ENCODE measurements around the gene HAX1.
"Not testable (repeated sequence)": the region's sequence is repeated elsewhere in the genome, so short reads cannot be mapped to it uniquely, and the experiment has no call there.

HAX1 gene

GRCh38 chr1:154272217-154272998, at the start of gene HAX1:
HAX1 (plus strand) TSS chr1:154272629; CDS start chr1:154272724, 95 bp downstream.
- DNase-seq (ENCODE audit: low spot score) = peak; percentile 93

DNA sequence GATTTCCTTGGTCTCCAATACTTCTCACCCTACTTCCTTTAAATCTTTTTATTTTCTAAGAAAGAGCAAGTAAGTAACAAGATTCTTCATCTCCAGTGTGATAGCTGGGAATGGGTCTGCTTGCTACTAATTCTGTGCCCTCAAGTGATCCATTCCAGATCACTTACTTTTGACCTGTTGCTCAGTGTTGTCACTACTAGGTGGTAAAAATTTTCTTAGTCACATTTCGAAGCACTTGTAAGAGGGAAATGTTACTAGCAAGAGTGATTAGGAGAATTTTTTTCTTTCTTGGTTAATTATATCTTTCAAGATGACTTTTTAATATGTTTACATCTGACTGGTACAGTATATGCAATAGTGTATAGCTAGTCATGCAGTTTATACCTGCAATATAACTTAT, 49.5 kb upstream of the HAX1 start:
- DNase-seq (ENCODE audit: low spot score) = no peak

DNA sequence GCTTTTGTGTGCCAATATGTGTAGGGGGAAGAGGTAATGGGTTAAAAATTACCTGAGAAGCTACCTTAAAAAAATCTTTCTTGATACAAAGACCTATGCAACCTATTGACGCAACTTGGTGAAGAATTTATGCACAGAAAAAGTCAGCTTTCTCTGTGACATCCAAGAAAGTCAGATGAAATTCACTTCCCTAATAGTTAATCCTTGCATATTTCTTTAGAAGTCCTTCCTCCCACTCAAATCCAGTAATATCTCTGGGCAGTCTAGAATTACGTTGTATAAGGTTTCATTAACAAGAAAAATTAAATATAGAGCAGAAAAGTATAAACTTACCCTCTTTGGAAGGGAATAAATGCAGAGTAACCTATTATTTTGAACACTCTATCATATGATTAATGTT, 48.8 kb upstream of the HAX1 start:
- no peak for DNase-seq (ENCODE audit: low spot score)

GRCh38 chr1:154225370-154225769, 47.1 kb upstream of the HAX1 start:
- no peak for DNase-seq (ENCODE audit: low spot score)

- DNase-seq (ENCODE audit: low spot score) = not testable (repeated sequence)
Measured at GRCh38 chr1:154231112-154231511, 41.3 kb upstream of the HAX1 start.

DNA sequence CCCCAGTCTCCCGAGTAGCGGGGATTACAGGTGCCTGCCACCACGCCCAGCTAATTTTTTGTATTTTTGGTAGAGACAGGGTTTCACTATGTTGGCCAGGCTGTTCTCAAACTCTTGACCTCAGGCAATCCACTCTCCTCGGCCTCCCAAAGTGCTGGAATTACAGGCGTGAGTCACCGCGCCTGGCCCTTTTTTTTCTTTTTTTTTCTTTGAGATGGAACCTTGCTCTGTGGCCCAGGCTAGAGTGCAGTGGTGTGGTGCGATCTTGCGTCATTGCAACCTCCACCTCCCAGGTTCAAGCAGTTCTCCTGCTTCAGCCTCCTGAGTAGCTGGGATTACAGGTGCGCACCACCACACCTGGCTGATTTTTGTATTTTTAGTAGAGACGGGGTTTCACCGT, 39.3 kb upstream of the HAX1 start:
- not testable (repeated sequence) for DNase-seq (ENCODE audit: low spot score)

DNA sequence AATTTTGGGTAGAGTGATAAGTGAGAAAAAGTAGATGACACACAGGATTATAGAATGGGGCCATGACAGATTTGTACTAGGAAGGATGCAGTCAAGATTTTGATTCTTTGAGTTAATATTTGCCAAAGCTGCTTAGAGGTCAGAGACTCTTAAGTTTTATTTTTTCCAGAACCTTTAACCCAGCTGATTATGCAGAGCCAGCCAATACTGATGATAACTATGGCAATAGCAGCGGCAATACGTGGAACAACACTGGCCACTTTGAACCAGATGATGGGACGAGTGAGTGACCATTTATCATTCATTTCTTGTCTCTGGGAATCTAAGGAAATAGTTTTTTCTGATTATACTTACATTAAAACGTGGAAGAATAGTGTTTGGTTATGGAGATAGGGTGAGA, 35.6 kb upstream of the HAX1 start:
- no peak for DNase-seq (ENCODE audit: low spot score)

- no peak for DNase-seq (ENCODE audit: low spot score)
Measured at GRCh38 chr1:154237435-154237834, 35.0 kb upstream of the HAX1 start.

DNA sequence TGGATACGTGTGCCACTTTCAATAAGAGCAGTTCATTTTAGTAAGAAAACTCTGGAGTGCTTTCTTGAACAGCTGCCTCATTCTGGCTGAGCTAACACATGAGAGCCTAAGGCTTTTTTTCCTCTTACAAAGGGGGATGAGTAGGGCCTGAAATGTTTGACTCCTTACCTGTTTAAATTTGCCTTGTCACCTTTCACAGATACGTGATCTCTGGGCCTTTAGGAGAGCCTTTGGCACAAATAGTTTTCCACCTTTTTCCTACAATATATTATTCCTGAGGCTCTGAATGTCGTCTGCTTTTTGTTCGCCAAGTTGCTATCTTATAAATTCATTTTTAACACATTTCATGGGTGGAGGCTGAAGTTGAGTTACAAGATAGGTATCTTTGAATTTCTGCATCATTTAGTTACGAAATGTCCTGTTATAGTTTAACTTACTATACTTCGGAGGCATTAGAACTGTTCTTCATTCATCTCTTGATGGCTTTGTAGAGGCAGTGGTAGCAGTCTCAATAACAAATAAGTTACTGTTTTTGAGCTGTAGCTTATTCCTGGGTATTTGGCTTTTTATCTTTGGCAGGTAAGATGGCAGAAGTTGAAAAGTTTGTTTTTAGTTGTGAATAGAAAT, 34.4 kb upstream of the HAX1 start:
- no peak for DNase-seq (ENCODE audit: low spot score)

GRCh38 chr1:154239491-154239890, 32.9 kb upstream of the HAX1 start:
- DNase-seq (ENCODE audit: low spot score) = no peak

DNA sequence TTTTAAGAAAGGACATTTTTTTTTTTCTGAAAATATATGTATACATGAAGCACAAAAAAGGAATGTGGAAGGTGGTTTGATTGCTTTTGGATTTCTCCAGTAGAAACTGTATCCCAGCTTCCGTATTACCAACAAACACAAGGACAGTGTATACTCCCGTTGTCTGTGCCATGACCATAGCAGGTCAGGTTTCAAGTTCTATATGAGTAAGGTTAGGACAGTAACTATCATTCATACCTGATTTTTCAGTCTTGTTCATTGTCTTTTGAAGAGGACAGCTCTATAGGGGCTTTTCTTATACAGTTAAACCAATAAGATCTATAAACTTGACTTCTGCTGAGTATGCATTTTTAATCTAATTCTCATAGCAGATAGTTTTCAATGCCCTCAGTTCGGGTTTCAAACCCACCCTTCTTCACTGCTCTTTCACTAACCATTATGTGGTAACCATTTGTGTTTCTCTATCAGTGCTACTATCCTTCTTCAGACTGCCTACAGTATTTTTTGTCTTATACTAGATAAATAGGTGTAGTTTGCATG, 32.1 kb upstream of the HAX1 start:
- no peak for DNase-seq (ENCODE audit: low spot score)

- DNase-seq (ENCODE audit: low spot score) = no peak
Measured at GRCh38 chr1:154241703-154242351, 30.6 kb upstream of the HAX1 start.

GRCh38 chr1:154253671-154254070, 18.8 kb upstream of the HAX1 start:
- no peak for DNase-seq (ENCODE audit: low spot score)

DNA sequence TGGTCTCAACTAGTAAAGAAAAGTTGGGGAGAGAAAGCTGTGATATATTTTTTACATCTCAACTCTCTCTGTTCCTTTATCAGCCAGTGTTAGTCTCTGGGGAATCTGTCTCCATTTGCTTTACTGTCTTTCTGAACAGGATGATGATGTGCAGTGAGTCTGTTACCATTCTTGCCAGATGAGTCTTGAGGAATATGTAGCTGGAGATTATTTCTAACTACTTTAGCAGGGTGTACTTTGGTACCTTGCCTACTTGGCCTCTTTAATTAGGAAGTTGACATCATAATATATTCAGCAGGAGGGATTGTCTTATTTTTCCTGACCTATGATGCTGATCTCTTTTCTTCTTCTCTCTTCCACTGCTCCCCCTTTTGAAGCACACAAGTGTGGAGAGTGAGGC, 15.7 kb upstream of the HAX1 start:
- no peak for DNase-seq (ENCODE audit: low spot score)

GRCh38 chr1:154258784-154259183, 13.6 kb upstream of the HAX1 start:
- DNase-seq (ENCODE audit: low spot score) = no peak

- no peak for DNase-seq (ENCODE audit: low spot score)
Measured at GRCh38 chr1:154260127-154260526, 12.3 kb upstream of the HAX1 start.

DNA sequence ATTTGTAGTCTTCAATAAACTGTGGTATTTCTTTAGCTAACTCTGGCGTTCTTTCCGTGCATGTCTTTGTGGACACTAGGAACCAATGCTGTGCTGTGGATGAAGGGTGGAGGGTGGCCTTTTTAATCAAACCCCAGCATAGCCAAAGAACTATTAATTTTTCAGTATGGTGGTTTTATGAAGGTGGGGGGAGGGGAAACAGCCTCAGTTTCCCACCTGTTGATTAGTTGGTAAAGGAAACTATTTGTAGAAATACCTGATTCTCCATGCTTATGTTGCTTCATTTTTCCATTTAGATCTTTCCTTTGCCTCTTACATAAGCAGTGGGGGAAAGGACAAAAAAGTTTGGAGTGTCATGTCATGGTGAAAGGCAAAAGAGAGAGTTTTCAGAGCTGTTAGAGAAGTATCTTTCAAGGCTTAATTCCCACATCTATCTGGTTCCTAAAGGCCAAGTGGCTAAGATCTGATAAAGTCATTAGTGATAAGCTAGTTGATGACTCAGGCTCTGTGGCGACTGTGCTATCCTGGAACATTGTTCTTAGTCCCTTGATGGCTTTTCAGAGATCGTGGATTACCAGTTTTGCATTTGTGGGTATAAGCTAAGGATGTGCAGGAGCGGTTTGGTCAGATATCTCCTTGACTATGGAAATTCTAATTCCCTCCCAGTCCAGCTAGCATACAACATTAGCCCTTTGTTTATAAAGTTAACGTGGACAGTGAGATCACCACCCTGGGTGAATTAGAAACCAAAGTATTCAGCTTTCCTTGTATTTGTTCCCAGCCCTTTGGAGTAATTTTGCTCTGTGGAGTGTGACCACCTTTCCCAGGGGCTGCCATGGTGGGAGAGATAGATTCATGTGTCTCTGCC, 8.7 kb upstream of the HAX1 start:
- no peak for DNase-seq (ENCODE audit: low spot score)

- DNase-seq (ENCODE audit: low spot score) = no peak
Measured at GRCh38 chr1:154264454-154264853, 8.0 kb upstream of the HAX1 start.

DNA sequence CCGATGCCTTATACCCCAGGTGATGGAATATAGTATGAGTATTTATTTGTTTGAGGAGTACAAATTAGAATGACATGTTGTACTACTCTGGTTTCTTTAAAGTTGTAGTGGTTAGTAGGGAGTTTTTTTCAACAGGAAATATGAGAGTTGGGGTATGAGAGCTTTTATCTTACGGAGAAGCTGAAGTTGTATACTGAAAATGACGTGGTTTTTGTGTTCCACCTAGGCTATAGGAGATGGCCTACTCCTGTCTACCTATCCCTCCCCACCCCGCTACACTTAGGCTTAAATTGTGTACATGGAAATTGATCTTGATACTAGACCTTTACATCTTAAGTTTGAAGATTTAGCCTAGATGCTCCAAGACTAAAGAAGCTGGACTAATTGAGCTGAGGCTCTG, 6.8 kb upstream of the HAX1 start:
- DNase-seq (ENCODE audit: low spot score) = no peak

DNA sequence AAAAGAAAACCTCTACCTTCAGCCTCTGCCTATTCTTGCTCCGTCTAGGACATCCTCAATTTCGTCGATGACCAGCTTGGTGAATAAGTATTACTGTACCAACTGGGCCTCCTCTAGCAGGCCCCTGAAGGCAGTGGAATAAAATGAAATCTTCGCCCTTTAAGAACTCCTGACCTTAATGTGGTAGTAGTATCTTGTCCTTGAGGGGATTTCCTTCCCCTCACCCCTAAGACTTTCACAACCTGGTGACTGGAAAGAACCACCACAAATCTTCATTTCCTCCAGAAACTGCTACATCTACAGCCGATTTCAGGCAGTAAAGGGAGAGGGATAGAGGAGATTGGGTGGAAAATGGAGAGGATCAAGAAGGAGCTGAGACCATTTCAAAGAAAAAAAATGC, 1.6 kb upstream of the HAX1 start:
- no peak for DNase-seq (ENCODE audit: low spot score)

- DNase-seq (ENCODE audit: low spot score) = no peak
Measured at GRCh38 chr1:154272999-154273563, 652 bp downstream of the HAX1 start.

DNA sequence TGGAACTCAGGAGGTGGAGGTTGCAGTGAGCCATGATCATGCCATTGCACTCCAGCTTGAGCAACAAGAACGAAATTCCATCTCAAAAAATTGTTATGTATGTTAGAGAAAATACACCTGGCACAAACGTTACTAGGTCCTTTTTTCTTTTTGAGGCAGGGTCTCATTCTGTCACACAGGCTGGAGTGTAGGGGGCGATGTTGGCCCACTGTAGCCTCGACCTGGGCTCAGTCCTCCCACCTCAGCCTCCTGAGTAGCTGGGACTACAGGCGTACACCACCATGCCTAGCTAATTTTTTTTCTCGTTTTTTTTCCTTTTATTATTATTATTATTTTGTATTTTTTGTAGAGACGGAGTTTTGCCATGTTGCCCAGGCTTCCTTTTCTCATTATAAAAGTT, 4.4 kb downstream of the HAX1 start:
- DNase-seq (ENCODE audit: low spot score) = no peak
